Hepatocyte (in vitro differentiated cells): Measurements from ENCODE around the gene TNFAIP2.

Experiments
- EZH2 ChIP-seq: fragments of 200-600 bp; sonication (generic); IDR thresholded peaks from 2 replicates; pipeline ENCODE4 v1.6.1; 2016; ENCODE audit warnings: antibody characterized with exemption, mild to moderate bottlenecking, borderline replicate concordance
- EZH2phosphoT487 ChIP-seq: fragments of 200-600 bp; sonication (generic); IDR thresholded peaks from one replicate; pipeline ENCODE4 v1.6.1; 2018; ENCODE audit warnings: antibody characterized with exemption, mild to moderate bottlenecking, low read depth, moderate library complexity; ENCODE audit not compliant: unreplicated experiment, severe bottlenecking
- TF ChIP-seq, protein P1 (sequence below): fragments of 200-600 bp; sonication (generic); IDR thresholded peaks from 2 replicates; pipeline ENCODE4 v1.5.1; 2016; ENCODE audit warnings: antibody characterized with exemption, mild to moderate bottlenecking; ENCODE audit not compliant: poor library complexity

- TF ChIP-seq EZH2phosphoT487 = no peak
- TF ChIP-seq, protein P1, sequence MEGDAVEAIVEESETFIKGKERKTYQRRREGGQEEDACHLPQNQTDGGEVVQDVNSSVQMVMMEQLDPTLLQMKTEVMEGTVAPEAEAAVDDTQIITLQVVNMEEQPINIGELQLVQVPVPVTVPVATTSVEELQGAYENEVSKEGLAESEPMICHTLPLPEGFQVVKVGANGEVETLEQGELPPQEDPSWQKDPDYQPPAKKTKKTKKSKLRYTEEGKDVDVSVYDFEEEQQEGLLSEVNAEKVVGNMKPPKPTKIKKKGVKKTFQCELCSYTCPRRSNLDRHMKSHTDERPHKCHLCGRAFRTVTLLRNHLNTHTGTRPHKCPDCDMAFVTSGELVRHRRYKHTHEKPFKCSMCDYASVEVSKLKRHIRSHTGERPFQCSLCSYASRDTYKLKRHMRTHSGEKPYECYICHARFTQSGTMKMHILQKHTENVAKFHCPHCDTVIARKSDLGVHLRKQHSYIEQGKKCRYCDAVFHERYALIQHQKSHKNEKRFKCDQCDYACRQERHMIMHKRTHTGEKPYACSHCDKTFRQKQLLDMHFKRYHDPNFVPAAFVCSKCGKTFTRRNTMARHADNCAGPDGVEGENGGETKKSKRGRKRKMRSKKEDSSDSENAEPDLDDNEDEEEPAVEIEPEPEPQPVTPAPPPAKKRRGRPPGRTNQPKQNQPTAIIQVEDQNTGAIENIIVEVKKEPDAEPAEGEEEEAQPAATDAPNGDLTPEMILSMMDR = no peak
- no peak for TF ChIP-seq EZH2
Measured at GRCh38 chr14:103132381-103133209, 9.3 kb downstream of the TNFAIP2 start.
